ENCODE results near the gene ERLEC1. TPM values are rescaled to one million over a fixed set of nuclear protein-coding genes. Genes with fewer than 3 reads are reported as not detected.
"Not testable (repeated sequence)": the region's sequence is repeated elsewhere in the genome, so short reads cannot be mapped to it uniquely, and the experiment has no call there.

Gene ERLEC1
- total RNA-seq, 1 donor from 2014 or later: 36.2 TPM

- H3K4me3 Mint-ChIP-seq (ENCODE audit: low read depth); intact Hi-C loops (cut with micrococcal nuclease); H3K27me3 Mint-ChIP-seq (ENCODE audit: low read depth); H3K27ac Mint-ChIP-seq; H3K4me1 Mint-ChIP-seq (ENCODE audit: low read depth); DNase-seq (ENCODE audit: low spot score); H3K9me3 Mint-ChIP-seq: not testable (repeated sequence)
- peaks cover 13% of the 10 kb centered on the region for H3K36me3 Mint-ChIP-seq (ENCODE audit: low read depth)
Measured at GRCh38 chr2:53823639-53824038, 36.8 kb downstream of the ERLEC1 start.

GRCh38 chr2:53826030-53826410 is 39.2 kb downstream of the ERLEC1 start:
- no peak for DNase-seq (ENCODE audit: low spot score)
- H3K27ac Mint-ChIP-seq: no peak overlapping the region
- peaks cover 7% of the 10 kb centered on the region for H3K36me3 Mint-ChIP-seq (ENCODE audit: low read depth)
- H3K27me3 Mint-ChIP-seq (ENCODE audit: low read depth): no peaks in the 10 kb centered on the region
- no peak overlapping the region for H3K4me3 Mint-ChIP-seq (ENCODE audit: low read depth)
- no peaks in the 10 kb centered on the region for H3K4me1 Mint-ChIP-seq (ENCODE audit: low read depth)
- intact Hi-C loops (cut with micrococcal nuclease): no loop called here
- H3K9me3 Mint-ChIP-seq: no peaks in the 10 kb centered on the region

- H3K4me1 Mint-ChIP-seq (ENCODE audit: low read depth): no peaks in the 10 kb centered on the region
- H3K27me3 Mint-ChIP-seq (ENCODE audit: low read depth): no peaks in the 10 kb centered on the region
- DNase-seq (ENCODE audit: low spot score): no peak
- no peak overlapping the region for H3K4me3 Mint-ChIP-seq (ENCODE audit: low read depth)
- H3K36me3 Mint-ChIP-seq (ENCODE audit: low read depth): peaks cover 7% of the 10 kb centered on the region
- H3K27ac Mint-ChIP-seq: no peak overlapping the region
- intact Hi-C loops (cut with micrococcal nuclease): no loop called here
- no peaks in the 10 kb centered on the region for H3K9me3 Mint-ChIP-seq
Measured at GRCh38 chr2:53826587-53827397, 39.9 kb downstream of the ERLEC1 start.

GRCh38 chr2:53827398-53828175 is 40.7 kb downstream of the ERLEC1 start:
- Mint-ChIP-seq H3K4me3 (ENCODE audit: low read depth) (no peak overlapping the region), H3K27me3 (ENCODE audit: low read depth) (no peaks in the 10 kb centered on the region), H3K27ac (no peak overlapping the region), H3K36me3 (ENCODE audit: low read depth) (peaks cover 7% of the 10 kb centered on the region), H3K9me3 (no peaks in the 10 kb centered on the region), H3K4me1 (ENCODE audit: low read depth) (no peaks in the 10 kb centered on the region)
- no peak for DNase-seq (ENCODE audit: low spot score)
- intact Hi-C loops (cut with micrococcal nuclease): no loop called here

GRCh38 chr2:53828331-53828730 is 41.5 kb downstream of the ERLEC1 start:
- Mint-ChIP-seq H3K27me3 (ENCODE audit: low read depth) (no peaks in the 10 kb centered on the region), H3K4me1 (ENCODE audit: low read depth) (no peaks in the 10 kb centered on the region), H3K27ac (no peak overlapping the region), H3K36me3 (ENCODE audit: low read depth) (peaks cover 7% of the 10 kb centered on the region), H3K9me3 (no peaks in the 10 kb centered on the region), H3K4me3 (ENCODE audit: low read depth) (no peak overlapping the region)
- no peak for DNase-seq (ENCODE audit: low spot score)
- intact Hi-C loops (cut with micrococcal nuclease): no loop called here

- Mint-ChIP-seq H3K36me3 (ENCODE audit: low read depth) (peaks cover 7% of the 10 kb centered on the region), H3K27ac (no peak overlapping the region), H3K27me3 (ENCODE audit: low read depth) (no peaks in the 10 kb centered on the region), H3K4me1 (ENCODE audit: low read depth) (no peaks in the 10 kb centered on the region), H3K4me3 (ENCODE audit: low read depth) (no peak overlapping the region), H3K9me3 (no peaks in the 10 kb centered on the region)
- no peak for DNase-seq (ENCODE audit: low spot score)
- intact Hi-C loops (cut with micrococcal nuclease): no loop called here
Measured at GRCh38 chr2:53829273-53829979, 42.6 kb downstream of the ERLEC1 start.

GRCh38 chr2:53829980-53830290 is 43.1 kb downstream of the ERLEC1 start:
- H3K4me1 Mint-ChIP-seq (ENCODE audit: low read depth); H3K9me3 Mint-ChIP-seq; H3K27ac Mint-ChIP-seq; H3K4me3 Mint-ChIP-seq (ENCODE audit: low read depth); H3K27me3 Mint-ChIP-seq (ENCODE audit: low read depth); intact Hi-C loops (cut with micrococcal nuclease); H3K36me3 Mint-ChIP-seq (ENCODE audit: low read depth); DNase-seq (ENCODE audit: low spot score): not testable (repeated sequence)

GRCh38 chr2:53840580-53840979 is 53.7 kb downstream of the ERLEC1 start:
- no peaks in the 10 kb centered on the region for H3K27me3 Mint-ChIP-seq (ENCODE audit: low read depth)
- H3K36me3 Mint-ChIP-seq (ENCODE audit: low read depth): no peaks in the 10 kb centered on the region
- H3K4me1 Mint-ChIP-seq (ENCODE audit: low read depth): peaks cover 4% of the 10 kb centered on the region
- H3K4me3 Mint-ChIP-seq (ENCODE audit: low read depth): no peak overlapping the region
- H3K27ac Mint-ChIP-seq: no peak overlapping the region
- intact Hi-C loops (cut with micrococcal nuclease): no loop called here
- no peak for DNase-seq (ENCODE audit: low spot score)
- H3K9me3 Mint-ChIP-seq: no peaks in the 10 kb centered on the region

- H3K36me3 Mint-ChIP-seq (ENCODE audit: low read depth); H3K4me1 Mint-ChIP-seq (ENCODE audit: low read depth); H3K4me3 Mint-ChIP-seq (ENCODE audit: low read depth); H3K27me3 Mint-ChIP-seq (ENCODE audit: low read depth); DNase-seq (ENCODE audit: low spot score); H3K9me3 Mint-ChIP-seq; intact Hi-C loops (cut with micrococcal nuclease); H3K27ac Mint-ChIP-seq: not testable (repeated sequence)
Measured at GRCh38 chr2:53841651-53842050, 54.8 kb downstream of the ERLEC1 start.

- H3K4me3 Mint-ChIP-seq (ENCODE audit: low read depth): no peak overlapping the region
- peaks cover 4% of the 10 kb centered on the region for H3K4me1 Mint-ChIP-seq (ENCODE audit: low read depth)
- H3K36me3 Mint-ChIP-seq (ENCODE audit: low read depth): peaks cover 1% of the 10 kb centered on the region
- no peaks in the 10 kb centered on the region for H3K27me3 Mint-ChIP-seq (ENCODE audit: low read depth)
- no peak for DNase-seq (ENCODE audit: low spot score)
- no peaks in the 10 kb centered on the region for H3K9me3 Mint-ChIP-seq
- intact Hi-C loops (cut with micrococcal nuclease): no loop called here
- H3K27ac Mint-ChIP-seq: no peak overlapping the region
Measured at GRCh38 chr2:53842891-53843290, 56.0 kb downstream of the ERLEC1 start.

GRCh38 chr2:53843595-53843994 is 56.8 kb downstream of the ERLEC1 start:
- peaks cover 5% of the 10 kb centered on the region for H3K36me3 Mint-ChIP-seq (ENCODE audit: low read depth)
- H3K27ac Mint-ChIP-seq: no peak overlapping the region
- no peaks in the 10 kb centered on the region for H3K9me3 Mint-ChIP-seq
- intact Hi-C loops (cut with micrococcal nuclease): no loop called here
- H3K4me1 Mint-ChIP-seq (ENCODE audit: low read depth): peaks cover 4% of the 10 kb centered on the region
- no peak for DNase-seq (ENCODE audit: low spot score)
- H3K4me3 Mint-ChIP-seq (ENCODE audit: low read depth): no peak overlapping the region
- no peaks in the 10 kb centered on the region for H3K27me3 Mint-ChIP-seq (ENCODE audit: low read depth)

GRCh38 chr2:53848062-53848461 is 61.2 kb downstream of the ERLEC1 start:
- intact Hi-C loops (cut with micrococcal nuclease): no loop called here
- Mint-ChIP-seq H3K4me1 (ENCODE audit: low read depth) (no peaks in the 10 kb centered on the region), H3K27me3 (ENCODE audit: low read depth) (no peaks in the 10 kb centered on the region), H3K27ac (no peak overlapping the region), H3K9me3 (no peaks in the 10 kb centered on the region), H3K4me3 (ENCODE audit: low read depth) (no peak overlapping the region), H3K36me3 (ENCODE audit: low read depth) (peaks cover 10% of the 10 kb centered on the region)
- no peak for DNase-seq (ENCODE audit: low spot score)

All from activated T-helper 2 cell treated with anti-CD3 and anti-CD28 coated beads, Interferon-gamma antibody, Interleukin-2, Interleukin-4, amounts not matched to agents 10 μg/mL and 5 μg/mL and 100 μg/mL, durations not matched to agents 14 hours and 24 hours and 36 hours (primary cell).